Naive B cell (primary cell): Measurements from ENCODE around the gene TLE3. TPM values are rescaled to one million over a fixed set of nuclear protein-coding genes. Genes with fewer than 3 reads are reported as not detected.
"Not testable (repeated sequence)": the region's sequence is repeated elsewhere in the genome, so short reads cannot be mapped to it uniquely, and the experiment has no call there.

ENCODE experiments used
- ATAC-seq, 2 donors: fragments of 150-1000 bp; cut with Tn5 transposase; 2 replicates each; pipeline ENCODE4 v1.10.0; 2021; ENCODE audit warnings: low read depth in 2 of 2, mild to moderate bottlenecking in 2 of 2, moderate library complexity in 2 of 2
- DNase-seq: peaks from one replicate; pipeline ENCODE4 v3.0.0; 2022
- H3K27ac Mint-ChIP-seq, 6 donors: one replicate each; pipeline ENCODE4 v1.8.0; 2020 to 2022; ENCODE audit warnings: mild to moderate bottlenecking in 6 of 6, mixed read lengths in 6 of 6, moderate library complexity in 5 of 6, inconsistent platforms in 2 of 6
- H3K27me3 Mint-ChIP-seq, 3 donors: one replicate each; pipeline ENCODE4 v1.8.0; 2021 to 2022; ENCODE audit warnings: mixed read lengths in 3 of 3, mild to moderate bottlenecking in 1 of 3
- H3K36me3 Mint-ChIP-seq, 2 donors: one replicate each; pipeline ENCODE4 v1.8.0; 2020 to 2022; ENCODE audit warnings: mixed read lengths in 2 of 2, inconsistent platforms in 1 of 2, mild to moderate bottlenecking in 1 of 2
- H3K4me1 Mint-ChIP-seq, 3 donors: one replicate each; pipeline ENCODE4 v1.8.0; 2020 to 2022; ENCODE audit warnings: mixed read lengths in 3 of 3, inconsistent platforms in 1 of 3, mild to moderate bottlenecking in 1 of 3, moderate library complexity in 1 of 3
- H3K4me3 Mint-ChIP-seq, 8 donors: one replicate each; pipeline ENCODE4 v1.8.0; 2020 to 2022; ENCODE audit warnings: mild to moderate bottlenecking in 8 of 8, mixed read lengths in 8 of 8, moderate library complexity in 8 of 8, inconsistent platforms in 2 of 8
- H3K9me3 Mint-ChIP-seq, 7 donors: one replicate each; pipeline ENCODE4 v1.8.0; 2020 to 2022; ENCODE audit warnings: mixed read lengths in 7 of 7, mild to moderate bottlenecking in 5 of 7, inconsistent platforms in 2 of 7, moderate library complexity in 1 of 7
- polyA plus RNA-seq, 6 donors: library from polyadenylated mRNA; unstranded; fragments of 300-500 nt; fragmentation: Illumina TruSeq; gene quantifications; one replicate each; pipeline ENCODE4 v1.2.3, GENCODE V29; 2021; ENCODE audit warnings: low read depth in 6 of 6

The TLE3 gene
- polyA plus RNA-seq, 6 donors from 2014 or later = 0.40 to 37.9 (median 15.8) TPM

DNA sequence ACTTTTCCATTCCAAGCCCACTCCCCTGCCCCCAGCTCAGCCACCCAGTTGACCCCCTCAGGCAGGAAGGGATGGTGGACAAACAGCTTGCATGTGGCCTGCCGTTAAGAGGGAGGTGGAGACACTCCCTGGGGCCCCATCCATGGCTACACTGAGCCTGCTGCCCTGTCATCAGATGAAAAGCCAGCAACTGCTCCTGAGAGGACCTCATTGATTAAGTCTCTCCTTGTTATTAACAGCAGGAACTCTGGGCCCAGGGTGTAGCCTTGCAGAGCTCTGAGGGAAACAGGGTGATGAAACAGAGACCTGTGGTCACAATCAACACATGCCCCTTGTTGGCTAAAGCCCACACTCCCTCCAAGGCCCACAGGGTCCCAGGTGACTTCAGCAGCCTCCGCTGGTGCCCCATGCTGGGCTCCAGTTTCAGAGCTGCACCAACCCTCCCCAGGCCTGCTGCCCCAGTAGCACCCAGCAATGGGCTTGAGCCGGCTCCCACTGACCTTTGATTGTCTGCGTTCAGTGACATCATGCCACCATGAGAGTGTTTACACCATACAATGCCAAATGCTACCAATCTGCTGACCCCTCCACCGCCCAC is 22.3 kb upstream of the TLE3 start:
- peaks cover 0 to 8% (median 0%) of the 10 kb centered on the region in 3 donors for H3K4me1 Mint-ChIP-seq
- peaks cover 25 to 37% (median 37%) of the 10 kb centered on the region in 3 donors for H3K27me3 Mint-ChIP-seq
- H3K27ac Mint-ChIP-seq = no peak overlapping the region
- no peaks in the 10 kb centered on the region for H3K9me3 Mint-ChIP-seq
- no peaks in the 10 kb centered on the region for H3K36me3 Mint-ChIP-seq
- ATAC-seq (no peak), DNase-seq (no peak)
- peak overlapping the region in 1 of 8 donors; percentile 35 for H3K4me3 Mint-ChIP-seq

DNA sequence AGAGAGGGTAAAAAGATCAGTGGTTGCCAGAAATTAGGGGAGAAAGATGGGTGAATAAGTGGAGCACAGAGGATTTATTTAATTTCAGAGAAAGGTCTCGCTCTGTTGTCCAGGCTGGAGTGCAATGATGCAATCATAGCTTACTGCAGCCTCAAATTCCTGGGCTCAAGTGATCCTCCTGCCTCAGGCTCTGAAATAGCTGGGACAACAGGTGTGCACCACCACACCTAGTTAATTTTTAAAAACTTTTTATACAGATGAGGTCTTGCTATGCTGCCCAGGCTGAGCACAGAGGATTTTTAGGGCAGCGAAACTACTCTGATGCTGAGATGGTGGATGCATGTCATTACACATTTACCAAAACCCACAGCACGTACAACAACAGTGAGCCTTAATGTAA is 20.9 kb upstream of the TLE3 start:
- DNase-seq (no peak), ATAC-seq (no peak)
- peak overlapping the region in 1 of 6 donors; percentile 91 for H3K27ac Mint-ChIP-seq
- peaks cover 0 to 9% of the 10 kb centered on the region in 2 donors for H3K36me3 Mint-ChIP-seq
- H3K9me3 Mint-ChIP-seq = peaks cover 0 to 4% (median 0%) of the 10 kb centered on the region in 7 donors
- peaks cover 7 to 15% (median 7%) of the 10 kb centered on the region in 3 donors for H3K4me1 Mint-ChIP-seq
- peak overlapping the region in 1 of 8 donors; percentile 29 for H3K4me3 Mint-ChIP-seq
- peaks cover 30 to 38% (median 37%) of the 10 kb centered on the region in 3 donors for H3K27me3 Mint-ChIP-seq

DNA sequence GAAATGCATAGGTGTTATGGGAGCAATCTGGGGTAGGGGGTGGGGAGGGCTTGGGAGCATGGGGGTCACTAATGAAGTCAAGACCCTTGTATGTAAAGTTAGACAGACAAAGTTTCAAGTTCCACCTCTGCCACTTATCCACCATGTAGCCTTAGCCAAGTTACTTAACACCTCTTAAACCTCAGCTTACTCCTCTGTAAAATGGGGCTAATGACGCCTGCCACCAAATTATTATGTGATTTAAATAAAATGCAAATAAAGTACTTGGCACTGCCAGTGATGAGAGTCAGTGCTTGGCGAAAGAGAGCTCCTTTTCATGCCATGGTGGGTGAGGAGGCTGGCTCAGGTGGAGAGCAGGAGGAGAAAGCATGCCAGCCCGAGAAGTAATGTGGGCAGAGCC is 18.6 kb upstream of the TLE3 start:
- ATAC-seq = no peak
- Mint-ChIP-seq H3K4me3 (no peak overlapping the region), H3K4me1 (peaks cover 8 to 16% (median 9%) of the 10 kb centered on the region in 3 donors), H3K27me3 (peaks cover 30 to 42% (median 41%) of the 10 kb centered on the region in 3 donors), H3K27ac (no peak overlapping the region), H3K9me3 (peaks cover 0 to 5% (median 0%) of the 10 kb centered on the region in 7 donors), H3K36me3 (peaks cover 0 to 9% of the 10 kb centered on the region in 2 donors)
- DNase-seq = no peak

DNA sequence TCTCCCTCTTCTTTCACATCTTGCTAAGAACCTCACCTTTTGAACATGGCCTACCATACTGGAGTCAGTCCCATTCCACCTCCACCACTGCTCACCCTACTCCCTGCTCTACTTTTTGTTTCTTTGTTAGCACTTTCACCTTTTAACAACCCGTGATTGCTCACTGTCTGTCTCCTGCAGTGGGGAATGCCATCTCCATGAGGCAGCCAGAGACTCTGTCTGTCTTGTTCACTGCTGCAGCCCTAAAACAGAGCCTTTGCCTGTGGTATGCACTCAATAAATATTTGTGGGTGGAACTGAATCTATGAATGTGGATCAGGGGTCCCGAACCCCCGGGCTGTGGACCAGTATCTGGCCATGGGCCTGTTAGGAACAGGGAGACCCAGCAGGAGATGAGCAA is 16.5 kb upstream of the TLE3 start:
- Mint-ChIP-seq H3K4me3 (peak overlapping the region in 1 of 8 donors; percentile 38), H3K36me3 (peaks cover 0 to 9% of the 10 kb centered on the region in 2 donors), H3K27ac (no peak overlapping the region), H3K4me1 (peaks cover 8 to 12% (median 9%) of the 10 kb centered on the region in 3 donors), H3K27me3 (peaks cover 37 to 46% (median 42%) of the 10 kb centered on the region in 3 donors), H3K9me3 (peaks cover 0 to 5% (median 0%) of the 10 kb centered on the region in 7 donors)
- no peak for ATAC-seq
- no peak for DNase-seq

DNA sequence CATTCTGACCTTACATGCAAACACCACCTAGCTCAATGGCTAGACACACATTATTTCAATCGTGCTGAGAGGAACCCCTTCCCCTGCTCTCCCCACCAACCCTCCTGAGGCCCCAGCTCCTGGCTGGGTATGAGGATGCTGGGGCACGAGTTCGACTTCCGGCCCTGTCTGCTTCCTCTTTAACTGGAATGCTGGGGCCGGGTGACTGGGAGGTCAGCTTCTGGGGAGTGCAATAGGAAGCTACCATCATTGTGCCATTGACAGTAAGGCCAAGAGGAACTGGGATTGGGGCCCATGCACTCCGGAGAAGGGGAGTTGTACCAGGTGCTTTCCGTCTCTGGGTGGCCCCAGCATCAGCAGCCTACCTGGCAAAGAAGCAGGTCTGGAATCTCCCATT is 15.6 kb upstream of the TLE3 start:
- Mint-ChIP-seq H3K9me3 (peaks cover 0 to 5% (median 0%) of the 10 kb centered on the region in 7 donors), H3K27me3 (peaks cover 37 to 46% (median 42%) of the 10 kb centered on the region in 3 donors), H3K4me1 (peaks cover 8 to 12% (median 9%) of the 10 kb centered on the region in 3 donors), H3K36me3 (peaks cover 0 to 9% of the 10 kb centered on the region in 2 donors), H3K27ac (no peak overlapping the region), H3K4me3 (no peak overlapping the region)
- DNase-seq = no peak
- ATAC-seq = peak in 1 of 2 donors; percentile 43

DNA sequence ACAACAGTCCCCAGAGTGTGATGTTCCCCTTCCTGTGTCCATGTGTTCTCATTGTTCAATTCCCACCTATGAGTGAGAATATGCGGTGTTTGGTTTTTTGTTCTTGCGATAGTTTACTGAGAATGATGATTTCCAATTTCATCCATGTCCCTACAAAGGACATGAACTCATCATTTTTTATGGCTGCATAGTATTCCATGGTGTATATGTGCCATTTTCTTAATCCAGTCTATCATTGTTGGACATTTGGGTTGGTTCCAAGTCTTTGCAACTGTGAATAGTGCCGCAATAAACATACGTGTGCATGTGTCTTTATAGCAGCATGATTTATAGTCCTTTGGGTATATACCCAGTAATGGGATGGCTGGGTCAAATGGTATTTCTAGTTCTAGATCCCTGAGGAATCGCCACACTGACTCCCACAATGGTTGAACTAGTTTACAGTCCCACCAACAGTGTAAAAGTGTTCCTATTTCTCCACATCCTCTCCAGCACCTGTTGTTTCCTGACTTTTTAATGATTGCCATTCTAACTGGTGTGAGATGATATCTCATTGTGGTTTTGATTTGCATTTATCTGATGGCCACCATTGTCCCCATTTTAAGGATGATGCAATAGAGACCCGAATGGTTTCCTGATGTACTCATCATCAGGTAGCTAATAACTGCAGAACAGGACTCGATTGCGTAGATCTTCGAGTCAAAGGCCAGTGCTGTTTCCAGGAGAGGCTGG is 15.0 kb upstream of the TLE3 start:
- not testable (repeated sequence) for H3K27ac Mint-ChIP-seq, H3K36me3 Mint-ChIP-seq, DNase-seq, ATAC-seq, H3K4me3 Mint-ChIP-seq, H3K9me3 Mint-ChIP-seq
- Mint-ChIP-seq H3K4me1 (peaks cover 8 to 12% (median 9%) of the 10 kb centered on the region in 3 donors), H3K27me3 (peaks cover 37 to 46% (median 42%) of the 10 kb centered on the region in 3 donors)

DNA sequence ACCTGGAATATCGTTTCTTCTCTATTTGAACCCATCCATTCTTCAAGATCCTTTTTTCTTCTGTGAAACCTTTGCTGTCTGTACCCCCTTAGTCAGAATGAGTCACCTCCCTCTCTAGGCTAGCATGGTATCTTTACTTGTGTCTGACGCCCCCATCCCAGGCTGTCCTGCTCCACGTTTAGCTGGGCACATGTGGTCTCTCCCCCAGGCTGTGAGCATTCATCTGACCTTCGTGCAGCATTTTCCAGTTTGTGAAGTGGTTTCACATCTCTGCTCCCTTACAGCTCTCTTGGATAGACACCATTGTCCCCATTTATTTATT is 14.3 kb upstream of the TLE3 start:
- Mint-ChIP-seq H3K27ac (no peak overlapping the region), H3K27me3 (peaks cover 37 to 46% (median 41%) of the 10 kb centered on the region in 3 donors), H3K4me3 (no peak overlapping the region), H3K36me3 (peaks cover 0 to 9% of the 10 kb centered on the region in 2 donors), H3K4me1 (peaks cover 8 to 12% (median 9%) of the 10 kb centered on the region in 3 donors), H3K9me3 (peaks cover 0 to 5% (median 0%) of the 10 kb centered on the region in 7 donors)
- no peak for ATAC-seq
- no peak for DNase-seq

DNA sequence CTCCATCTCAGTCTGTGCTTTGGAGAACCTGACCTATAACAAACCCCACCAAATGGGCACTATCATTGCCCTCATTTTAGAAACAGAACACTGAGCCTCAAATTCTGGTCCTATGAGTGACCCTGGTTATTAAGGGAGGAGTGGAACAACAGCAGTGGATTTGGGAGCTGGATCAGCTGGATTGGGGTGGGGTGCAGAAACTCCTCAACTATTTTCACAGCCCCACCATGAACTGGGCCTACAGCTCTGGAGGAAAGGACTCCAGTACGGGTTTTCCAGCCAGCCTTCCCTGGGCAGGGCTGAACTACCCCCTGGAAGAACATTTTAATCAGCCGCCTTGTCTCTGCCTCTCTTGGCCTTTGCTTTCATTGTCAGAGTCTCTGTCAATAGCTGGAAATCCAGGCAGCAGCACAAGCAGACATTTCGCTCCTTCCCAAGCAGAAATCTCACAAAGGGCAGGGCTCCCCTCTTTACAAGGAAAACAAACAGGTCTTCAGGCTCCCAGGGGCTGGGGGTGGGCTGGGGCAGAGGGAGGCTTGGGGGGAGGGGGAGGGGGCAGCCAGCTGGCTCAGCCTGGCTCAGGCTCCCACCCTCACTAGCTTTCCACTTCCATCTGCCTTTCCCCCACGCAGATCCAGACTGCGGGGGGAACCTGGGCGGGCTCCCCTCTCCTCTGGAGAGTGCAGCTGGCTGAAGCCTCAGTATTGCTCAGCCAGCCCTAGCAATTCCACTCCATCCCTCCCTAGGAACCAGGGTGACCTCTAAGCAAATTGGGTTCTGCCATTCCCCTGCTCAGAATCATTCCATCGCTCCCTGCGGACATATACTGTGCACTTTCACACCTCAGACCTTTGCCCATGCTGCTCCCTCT is 13.7 kb upstream of the TLE3 start:
- Mint-ChIP-seq H3K4me3 (no peak overlapping the region), H3K36me3 (peaks cover 0 to 9% of the 10 kb centered on the region in 2 donors), H3K9me3 (peaks cover 0 to 5% (median 0%) of the 10 kb centered on the region in 7 donors), H3K27ac (no peak overlapping the region), H3K4me1 (peaks cover 8 to 12% (median 9%) of the 10 kb centered on the region in 3 donors), H3K27me3 (peaks cover 32 to 40% (median 35%) of the 10 kb centered on the region in 3 donors)
- ATAC-seq (no peak), DNase-seq (no peak)

DNA sequence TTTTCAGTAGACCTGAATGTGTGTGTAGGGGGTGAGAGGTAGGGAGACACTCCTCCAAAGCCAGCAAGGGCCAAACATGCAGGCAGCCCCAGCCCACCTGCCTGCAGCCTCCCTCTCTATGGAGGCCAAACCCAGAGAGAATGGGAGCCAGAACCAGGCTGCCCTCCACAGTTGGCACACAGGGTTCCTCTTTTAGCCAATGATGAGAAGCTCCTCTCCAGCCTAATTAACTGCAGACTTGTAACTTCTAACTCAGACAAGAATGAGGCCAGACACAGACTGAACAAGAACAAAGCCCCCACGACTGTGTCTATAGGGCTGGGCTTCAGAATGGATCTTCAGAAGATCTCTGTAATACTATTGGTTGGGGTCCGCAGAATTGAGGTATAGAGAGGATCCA is 12.3 kb upstream of the TLE3 start:
- ATAC-seq (no peak), DNase-seq (no peak)
- Mint-ChIP-seq H3K36me3 (peaks cover 0 to 9% of the 10 kb centered on the region in 2 donors), H3K4me3 (no peak overlapping the region), H3K27me3 (peaks cover 20 to 36% (median 29%) of the 10 kb centered on the region in 3 donors), H3K27ac (no peak overlapping the region), H3K4me1 (peaks cover 8 to 12% (median 9%) of the 10 kb centered on the region in 3 donors), H3K9me3 (peaks cover 0 to 5% (median 0%) of the 10 kb centered on the region in 7 donors)

DNA sequence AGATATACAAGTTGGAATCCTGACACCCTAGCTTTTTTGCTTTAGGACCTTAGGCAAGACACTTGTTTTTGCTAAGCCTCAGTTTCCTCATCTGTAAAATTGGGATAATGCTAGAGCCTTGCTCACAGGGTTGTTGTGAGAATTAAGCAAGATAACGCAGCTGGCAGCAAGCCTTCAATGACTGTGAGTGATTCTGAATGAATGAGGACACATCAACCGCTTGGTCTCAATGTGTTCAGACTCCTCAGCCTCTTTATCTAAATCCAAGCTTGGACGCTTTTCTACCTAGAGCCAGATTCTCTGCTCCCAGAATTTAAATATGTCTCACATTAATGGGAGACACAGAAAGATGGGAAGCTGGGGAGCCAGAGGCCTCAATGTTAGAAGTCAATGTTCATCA is 11.8 kb upstream of the TLE3 start:
- H3K9me3 Mint-ChIP-seq = peaks cover 0 to 5% (median 0%) of the 10 kb centered on the region in 7 donors
- H3K27me3 Mint-ChIP-seq = peaks cover 19 to 36% (median 28%) of the 10 kb centered on the region in 3 donors
- DNase-seq = no peak
- ATAC-seq = no peak
- H3K36me3 Mint-ChIP-seq = peaks cover 0 to 9% of the 10 kb centered on the region in 2 donors
- peak overlapping the region in 1 of 6 donors; percentile 8 for H3K27ac Mint-ChIP-seq
- no peak overlapping the region for H3K4me3 Mint-ChIP-seq
- H3K4me1 Mint-ChIP-seq = peaks cover 8 to 12% (median 9%) of the 10 kb centered on the region in 3 donors

DNA sequence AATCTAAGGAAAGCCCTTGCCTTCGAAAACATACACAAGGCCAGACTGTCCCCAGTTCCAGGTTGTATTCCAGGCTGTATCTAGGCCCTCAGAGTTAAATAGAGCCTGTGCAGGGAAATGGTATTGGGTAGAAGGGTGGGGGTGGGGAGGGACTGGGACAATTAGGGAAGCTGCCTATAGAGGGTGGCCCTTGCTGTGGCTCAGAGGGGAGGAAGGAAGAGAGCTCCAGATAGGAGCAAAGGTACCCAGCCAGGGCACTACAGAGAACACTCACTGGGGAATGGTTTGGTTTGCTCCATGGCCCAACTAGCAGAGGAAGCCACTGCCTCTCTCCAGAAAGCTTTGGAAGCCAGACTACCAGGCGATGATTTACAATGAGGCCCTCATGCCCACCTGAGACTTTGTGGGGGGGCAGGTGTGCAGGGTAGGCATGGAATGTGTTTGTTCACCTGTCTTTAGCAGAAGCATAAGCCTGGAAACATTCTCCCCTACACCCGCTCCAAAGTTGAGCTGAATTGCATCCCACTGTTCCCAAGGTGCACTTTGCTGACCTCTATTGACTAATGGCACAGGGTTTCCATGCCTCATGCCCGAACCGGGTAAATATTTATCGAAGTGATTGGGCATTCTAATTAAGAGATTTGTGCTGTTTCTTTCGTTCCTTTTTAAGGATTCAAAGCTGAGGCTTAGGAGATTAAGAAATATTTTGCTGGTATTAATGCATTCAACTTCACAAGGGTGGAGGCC is 6.3 kb upstream of the TLE3 start:
- no peak for DNase-seq
- Mint-ChIP-seq H3K4me3 (no peak overlapping the region), H3K27me3 (peaks cover 17 to 33% (median 18%) of the 10 kb centered on the region in 3 donors), H3K4me1 (peaks cover 25 to 41% (median 39%) of the 10 kb centered on the region in 3 donors), H3K9me3 (no peaks in the 10 kb centered on the region), H3K27ac (no peak overlapping the region), H3K36me3 (no peaks in the 10 kb centered on the region)
- ATAC-seq = no peak

DNA sequence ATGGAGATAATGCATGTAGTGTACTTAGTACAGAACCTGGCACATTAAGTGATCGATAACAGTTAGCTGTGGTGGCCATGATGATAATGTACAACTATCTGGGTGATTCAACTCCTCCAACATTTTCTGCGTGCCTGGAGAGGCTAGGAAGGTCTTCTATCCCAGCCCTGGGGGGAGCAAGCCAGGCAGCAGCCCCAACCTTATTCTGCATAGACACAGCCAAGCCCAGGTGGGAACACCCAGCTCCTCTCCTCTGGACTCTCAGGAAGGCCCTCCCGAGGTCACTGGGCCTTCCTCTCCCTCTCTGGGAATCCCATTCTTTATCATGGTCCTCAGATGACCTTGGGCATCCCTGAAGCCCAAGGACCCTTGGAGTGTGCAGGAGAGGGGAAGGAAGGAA is 5.1 kb upstream of the TLE3 start:
- H3K36me3 Mint-ChIP-seq = no peaks in the 10 kb centered on the region
- H3K27me3 Mint-ChIP-seq = peaks cover 17 to 33% (median 18%) of the 10 kb centered on the region in 3 donors
- H3K27ac Mint-ChIP-seq = peak overlapping the region in 1 of 6 donors; percentile 37
- peaks cover 30 to 43% (median 43%) of the 10 kb centered on the region in 3 donors for H3K4me1 Mint-ChIP-seq
- no peak for ATAC-seq
- H3K4me3 Mint-ChIP-seq = peak overlapping the region in 3 of 8 donors; percentile 39 to 65 (median 58)
- H3K9me3 Mint-ChIP-seq = no peaks in the 10 kb centered on the region
- DNase-seq = no peak
